Loucy (cell line): Measurements from ENCODE around the gene OSBPL1A.

Experiments used
- H2AFZ ChIP-seq: fragments of 200-600 bp; sonication (generic); 2 replicates; pipeline ENCODE4 v1.6.0; 2016; ENCODE audit warnings: antibody characterized with exemption, mild to moderate bottlenecking, low read length, moderate library complexity
- H3F3A ChIP-seq: fragments of 200-600 bp; 2 replicates; pipeline ENCODE4 v1.6.0; 2016; ENCODE audit warnings: antibody characterized with exemption, low read depth, mild to moderate bottlenecking
- H3K27me3 ChIP-seq: fragments of 200-600 bp; sonication (generic); 2 replicates; pipeline ENCODE4 v1.6.1; 2014; ENCODE audit warnings: low read length, mild to moderate bottlenecking; ENCODE audit not compliant: insufficient read depth, poor library complexity, severe bottlenecking
- H3K36me3 ChIP-seq: fragments of 200-600 bp; sonication (generic); 2 replicates; pipeline ENCODE4 v1.6.1; 2016; ENCODE audit warnings: low read length; ENCODE audit not compliant: insufficient read depth
- H3K4me1 ChIP-seq: fragments of 200-600 bp; sonication (generic); 2 replicates; pipeline ENCODE4 v1.5.1; 2014; ENCODE audit warnings: low read length, mild to moderate bottlenecking; ENCODE audit not compliant: insufficient read depth, poor library complexity, severe bottlenecking
- H3K4me2 ChIP-seq: fragments of 200-600 bp; sonication (generic); 2 replicates; pipeline ENCODE4 v1.6.0; 2014; ENCODE audit warnings: antibody characterized with exemption, low read length, low read depth, mild to moderate bottlenecking; ENCODE audit not compliant: poor library complexity, severe bottlenecking
- H3K4me3 ChIP-seq: fragments of 200-600 bp; sonication (generic); 2 replicates; pipeline ENCODE4 v1.5.1; 2014; ENCODE audit warnings: low read length, mild to moderate bottlenecking, mixed read lengths; ENCODE audit not compliant: poor library complexity, severe bottlenecking
- H3K79me2 ChIP-seq: fragments of 200-600 bp; sonication (generic); 2 replicates; pipeline ENCODE4 v1.6.1; 2014; ENCODE audit warnings: low read length; ENCODE audit not compliant: insufficient read depth
- H3K9ac ChIP-seq: fragments of 200-600 bp; sonication (generic); 2 replicates; pipeline ENCODE4 v1.6.0; 2014; ENCODE audit warnings: mild to moderate bottlenecking, low read depth, low read length, moderate library complexity; ENCODE audit not compliant: poor library complexity, severe bottlenecking
- H3K9me2 ChIP-seq: fragments of 200-600 bp; sonication (generic); replicated peaks from 2 replicates; pipeline ENCODE4 v1.6.1; 2016; ENCODE audit warnings: low read depth, low read length, mixed read lengths
- H3K9me3 ChIP-seq: fragments of 200-600 bp; sonication (generic); 2 replicates; pipeline ENCODE4 v1.6.1; 2014; ENCODE audit warnings: mild to moderate bottlenecking, antibody characterized with exemption, low read length, low read depth; ENCODE audit not compliant: insufficient read depth
- H4K20me1 ChIP-seq: fragments of 200-600 bp; sonication (generic); 2 replicates; pipeline ENCODE4 v1.6.0; 2014; ENCODE audit warnings: antibody characterized with exemption, low read length, mild to moderate bottlenecking; ENCODE audit not compliant: insufficient read depth, poor library complexity, severe bottlenecking
- EZH2phosphoT487 ChIP-seq: fragments of 200-600 bp; IDR thresholded peaks from 2 replicates; pipeline ENCODE4 v1.6.1; 2018; ENCODE audit warnings: antibody characterized with exemption, mild to moderate bottlenecking, moderate library complexity, borderline replicate concordance
- TF ChIP-seq, protein P1 (sequence below): fragments of 200-600 bp; sonication (generic); conservative IDR thresholded peaks from 2 replicates; pipeline ENCODE4 v1.5.1; 2014; ENCODE audit warnings: mild to moderate bottlenecking, antibody characterized with exemption, low read length

The OSBPL1A gene

DNA sequence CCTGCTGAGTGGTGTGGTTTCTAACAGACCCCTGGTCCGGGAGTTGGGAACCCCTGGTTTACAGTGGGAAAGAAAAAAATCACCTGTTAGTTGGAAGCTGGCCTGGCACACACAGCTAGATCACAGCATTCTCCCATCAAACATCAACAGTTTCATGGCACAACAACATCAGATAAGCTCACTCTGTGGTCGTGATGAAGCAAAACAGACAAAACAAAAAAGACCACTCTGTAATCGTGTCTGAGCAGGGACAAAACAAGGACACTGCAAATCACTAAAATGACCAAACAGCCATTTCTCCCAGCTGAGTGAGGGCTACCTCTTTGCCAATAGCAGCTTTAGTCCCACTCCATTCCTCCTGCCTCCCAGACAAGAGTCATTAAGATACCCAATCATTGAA is 19.9 kb upstream of the OSBPL1A start:
- no peaks in the 10 kb centered on the region for H3K9me3 ChIP-seq
- H3K4me1 ChIP-seq = peaks cover 3% of the 10 kb centered on the region
- H3K4me3 ChIP-seq = no peak overlapping the region
- no peaks in the 10 kb centered on the region for H3K9me2 ChIP-seq
- no peaks in the 10 kb centered on the region for H3F3A ChIP-seq
- H4K20me1 ChIP-seq = no peaks in the 10 kb centered on the region
- TF ChIP-seq EZH2phosphoT487 = no peak
- TF ChIP-seq, protein P1, sequence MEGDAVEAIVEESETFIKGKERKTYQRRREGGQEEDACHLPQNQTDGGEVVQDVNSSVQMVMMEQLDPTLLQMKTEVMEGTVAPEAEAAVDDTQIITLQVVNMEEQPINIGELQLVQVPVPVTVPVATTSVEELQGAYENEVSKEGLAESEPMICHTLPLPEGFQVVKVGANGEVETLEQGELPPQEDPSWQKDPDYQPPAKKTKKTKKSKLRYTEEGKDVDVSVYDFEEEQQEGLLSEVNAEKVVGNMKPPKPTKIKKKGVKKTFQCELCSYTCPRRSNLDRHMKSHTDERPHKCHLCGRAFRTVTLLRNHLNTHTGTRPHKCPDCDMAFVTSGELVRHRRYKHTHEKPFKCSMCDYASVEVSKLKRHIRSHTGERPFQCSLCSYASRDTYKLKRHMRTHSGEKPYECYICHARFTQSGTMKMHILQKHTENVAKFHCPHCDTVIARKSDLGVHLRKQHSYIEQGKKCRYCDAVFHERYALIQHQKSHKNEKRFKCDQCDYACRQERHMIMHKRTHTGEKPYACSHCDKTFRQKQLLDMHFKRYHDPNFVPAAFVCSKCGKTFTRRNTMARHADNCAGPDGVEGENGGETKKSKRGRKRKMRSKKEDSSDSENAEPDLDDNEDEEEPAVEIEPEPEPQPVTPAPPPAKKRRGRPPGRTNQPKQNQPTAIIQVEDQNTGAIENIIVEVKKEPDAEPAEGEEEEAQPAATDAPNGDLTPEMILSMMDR = no peak
- H2AFZ ChIP-seq = no peak overlapping the region
- no peak overlapping the region for H3K4me2 ChIP-seq
- H3K79me2 ChIP-seq = no peaks in the 10 kb centered on the region
- no peaks in the 10 kb centered on the region for H3K27me3 ChIP-seq
- H3K36me3 ChIP-seq = no peaks in the 10 kb centered on the region
- H3K9ac ChIP-seq = no peak overlapping the region

DNA sequence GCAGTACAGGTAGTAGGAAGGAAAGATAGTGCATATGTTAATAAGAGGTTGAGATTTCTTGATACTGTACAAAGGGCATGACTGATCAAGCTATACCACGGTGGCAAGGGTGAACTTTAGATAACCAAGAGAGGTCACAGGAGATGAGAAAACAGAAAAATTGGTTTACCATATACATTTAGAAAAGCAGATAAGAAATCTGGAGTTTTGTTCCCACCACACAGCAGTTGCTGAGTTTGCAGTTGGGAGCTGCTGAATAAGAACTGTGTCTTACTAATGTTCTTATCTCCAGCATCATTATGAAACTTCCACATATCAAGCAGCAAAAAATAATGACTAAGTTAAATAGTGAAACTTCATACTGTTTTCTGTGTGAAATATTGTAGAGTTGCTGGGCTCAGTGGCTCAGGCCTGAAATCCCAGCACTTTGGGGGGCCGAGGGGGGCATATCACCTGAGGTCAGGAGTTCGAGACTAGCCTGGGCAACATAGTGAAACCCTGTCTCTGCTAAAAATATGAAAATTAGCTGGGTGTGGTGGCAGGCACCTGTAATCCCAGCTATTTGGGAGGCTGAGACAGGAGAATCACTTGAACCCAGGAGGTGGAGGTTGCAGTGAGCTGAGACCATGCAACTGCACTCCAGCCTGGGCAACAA is 16.9 kb upstream of the OSBPL1A start:
- no peak overlapping the region for H3K9ac ChIP-seq
- no peak overlapping the region for H3K4me2 ChIP-seq
- no peaks in the 10 kb centered on the region for H3K9me3 ChIP-seq
- peaks cover 3% of the 10 kb centered on the region for H3K4me1 ChIP-seq
- TF ChIP-seq, protein P1 = no peak
- TF ChIP-seq EZH2phosphoT487 = no peak
- H3F3A ChIP-seq = no peaks in the 10 kb centered on the region
- no peaks in the 10 kb centered on the region for H3K36me3 ChIP-seq
- no peaks in the 10 kb centered on the region for H3K79me2 ChIP-seq
- no peak overlapping the region for H2AFZ ChIP-seq
- H3K9me2 ChIP-seq = no peaks in the 10 kb centered on the region
- H4K20me1 ChIP-seq = no peaks in the 10 kb centered on the region
- H3K4me3 ChIP-seq = no peak overlapping the region
- H3K27me3 ChIP-seq = no peaks in the 10 kb centered on the region

DNA sequence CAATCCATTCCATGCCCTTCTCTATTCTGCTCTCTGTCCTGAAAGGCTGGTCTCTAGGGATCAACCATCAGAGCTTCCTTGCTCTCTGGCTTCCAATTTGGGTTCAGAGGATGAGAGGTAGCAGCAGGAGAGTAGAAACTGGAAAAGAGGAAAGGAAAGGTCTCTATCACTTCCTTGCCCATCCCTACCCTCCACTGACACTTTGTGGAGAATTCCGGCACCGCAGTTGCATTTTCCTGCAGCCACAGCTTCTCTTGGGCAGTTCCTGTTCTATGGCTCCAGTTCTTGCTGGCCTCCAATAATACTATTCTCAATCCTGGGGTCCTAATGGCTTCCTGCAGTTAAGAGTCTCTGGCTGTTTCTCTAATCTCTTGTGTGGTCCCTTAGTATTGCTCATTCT is 15.5 kb upstream of the OSBPL1A start:
- Histone ChIP-seq H3K4me1 (peaks cover 3% of the 10 kb centered on the region), H3F3A (no peaks in the 10 kb centered on the region), H3K9me2 (no peaks in the 10 kb centered on the region), H3K27me3 (no peaks in the 10 kb centered on the region), H3K4me2 (no peak overlapping the region), H3K36me3 (no peaks in the 10 kb centered on the region), H3K79me2 (no peaks in the 10 kb centered on the region), H2AFZ (no peak overlapping the region), H3K9me3 (no peaks in the 10 kb centered on the region), H4K20me1 (no peaks in the 10 kb centered on the region), H3K4me3 (no peak overlapping the region), H3K9ac (no peak overlapping the region)
- no peak for TF ChIP-seq EZH2phosphoT487
- TF ChIP-seq, protein P1 = no peak
